KBM-7 (cell line): ENCODE results near the gene CPLX1.
"Not testable (repeated sequence)": the region's sequence is repeated elsewhere in the genome, so short reads cannot be mapped to it uniquely, and the experiment has no call there.

Source experiments
- DNase-seq: peaks from one replicate; pipeline ENCODE4 v3.0.0-alpha.2; 2015
- in situ Hi-C: fragments of 300-500 bp; cut with MboI; formaldehyde crosslinking; loops from 2 replicates; pipeline ENCODE4 v1.14.3; 2020; ENCODE audit warnings: low sequenced_read_pairs, low pct_unique_long_range_greater_than_20kb, mixed read lengths

CPLX1 gene

DNA sequence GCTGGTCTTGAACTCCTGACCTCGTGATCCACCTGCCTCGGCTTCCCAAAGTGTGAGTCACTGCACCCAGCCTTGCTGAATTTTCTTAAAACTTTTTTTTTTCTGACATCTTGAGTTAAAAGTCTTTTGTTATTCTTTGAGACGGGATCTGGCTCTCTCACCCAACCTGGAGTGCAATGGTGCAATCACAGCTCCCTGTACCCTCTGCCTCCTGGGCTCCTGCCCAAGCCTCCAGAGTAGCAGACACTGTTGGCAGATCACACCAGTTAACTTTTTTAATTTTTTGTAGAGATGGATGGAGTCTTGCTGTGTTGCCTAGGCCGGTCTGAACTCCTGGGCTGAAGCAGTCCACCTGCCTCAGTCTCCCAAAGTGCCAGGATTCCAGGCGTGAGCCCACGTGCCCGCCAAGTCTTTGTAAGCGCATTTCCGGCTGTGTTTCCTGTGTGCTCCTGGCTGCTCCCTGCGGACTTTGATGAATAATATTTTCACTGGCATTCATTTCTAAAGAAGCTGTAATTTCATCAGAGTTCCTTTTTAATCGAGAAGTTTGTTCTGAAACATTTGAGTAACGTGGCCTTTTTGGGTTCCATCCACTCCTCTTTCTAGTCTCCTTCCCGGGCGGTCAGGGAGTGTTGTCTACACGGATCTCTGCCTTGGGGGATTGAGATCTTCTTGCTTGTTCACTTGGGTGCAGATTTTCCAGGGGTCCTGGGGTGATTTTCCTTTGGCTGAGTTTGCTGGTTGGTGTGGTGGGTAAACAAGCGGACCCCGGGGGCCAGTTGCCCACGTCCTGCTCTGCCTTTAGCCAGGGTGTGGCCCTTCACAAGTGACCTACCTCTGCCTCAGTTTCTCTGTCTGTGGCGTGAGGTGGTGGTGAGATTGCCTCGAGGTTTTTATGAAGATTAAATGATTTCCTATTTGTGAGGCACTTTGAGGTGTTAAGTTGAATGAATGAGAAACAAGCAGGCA, 75.9 kb downstream of the CPLX1 start:
- in situ Hi-C loops: no loop called here
- no peak for DNase-seq

DNA sequence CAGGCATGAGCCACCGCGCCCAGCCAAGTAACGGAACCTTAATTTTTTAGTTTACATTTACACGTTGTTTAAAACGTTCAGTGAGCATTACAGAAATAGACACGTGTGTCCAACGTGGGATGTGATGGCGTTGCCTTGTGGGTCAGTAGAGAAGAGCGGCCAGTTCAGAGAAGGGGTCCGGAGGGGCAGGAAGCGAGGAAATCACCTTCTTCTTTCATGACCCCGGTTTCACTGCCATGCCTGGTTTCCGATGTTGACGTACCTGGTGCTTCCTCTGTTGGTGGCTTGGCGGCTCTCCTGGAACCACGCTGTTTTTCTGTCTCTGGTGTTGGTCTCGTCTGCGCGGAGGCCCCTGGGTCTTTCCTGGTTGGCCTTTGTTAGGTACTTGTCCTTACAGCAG, 77.5 kb downstream of the CPLX1 start:
- DNase-seq: no peak
- in situ Hi-C loops: no loop called here

DNA sequence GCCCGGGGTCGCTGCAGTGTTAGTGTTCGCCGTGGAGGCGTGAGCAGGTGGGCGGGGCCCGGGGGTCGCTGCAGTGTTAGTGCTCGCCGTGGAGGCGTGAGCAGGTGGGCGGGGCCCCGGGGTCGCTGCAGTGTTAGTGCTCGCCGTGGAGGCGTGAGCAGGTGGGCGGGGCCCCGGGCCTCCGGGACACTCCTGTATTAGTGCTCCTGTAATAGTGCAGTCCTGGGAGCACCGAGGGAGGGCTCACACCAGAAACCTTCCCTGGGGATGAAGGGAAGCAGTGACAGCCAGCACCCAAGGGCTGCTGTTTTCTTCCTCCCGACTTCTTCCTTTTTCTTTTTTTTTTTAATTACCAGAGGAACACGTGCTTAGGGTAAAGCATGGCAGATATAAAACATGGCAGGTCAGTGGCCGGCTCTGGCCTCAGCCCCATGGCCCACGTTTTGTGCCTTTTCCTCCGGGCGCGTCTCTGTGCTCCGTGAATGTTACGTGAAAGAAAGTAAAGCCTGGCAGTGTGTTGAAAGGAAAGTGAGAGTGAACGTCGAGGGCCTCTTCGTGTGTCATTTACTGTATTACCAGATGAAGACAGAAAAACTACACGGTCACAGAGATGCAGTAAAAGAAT, 78.3 kb downstream of the CPLX1 start:
- no peak for DNase-seq
- in situ Hi-C loops: no loop called here

DNA sequence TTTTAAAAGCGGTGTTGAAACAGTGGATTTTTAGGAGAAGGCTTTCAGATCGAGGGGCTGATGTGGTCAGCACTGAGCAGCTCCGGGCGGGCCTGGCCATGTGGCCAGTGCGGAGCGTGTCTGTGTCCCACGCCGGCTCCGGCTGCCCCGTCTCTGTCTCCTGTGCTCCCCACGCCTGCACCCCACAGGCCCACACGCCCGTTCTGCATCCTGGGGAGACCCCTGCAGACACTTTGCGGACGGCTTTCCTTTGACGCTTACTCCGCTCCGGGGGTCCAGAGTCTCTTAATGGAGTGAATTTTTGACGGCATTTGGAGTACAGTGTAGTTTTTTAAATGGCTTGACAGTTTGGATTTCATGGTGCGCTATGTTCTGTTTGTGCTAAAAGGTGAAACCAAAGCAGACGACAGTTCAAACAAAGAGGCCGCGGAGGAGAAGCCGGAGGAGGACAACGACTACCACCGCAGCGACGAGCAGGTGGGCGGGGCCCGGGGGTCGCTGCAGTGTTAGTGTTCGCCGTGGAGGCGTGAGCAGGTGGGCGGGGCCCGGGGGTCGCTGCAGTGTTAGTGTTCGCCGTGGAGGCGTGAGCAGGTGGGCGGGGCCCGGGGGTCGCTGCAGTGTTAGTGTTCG, 81.6 kb downstream of the CPLX1 start:
- in situ Hi-C loops: no loop called here
- DNase-seq: no peak

DNA sequence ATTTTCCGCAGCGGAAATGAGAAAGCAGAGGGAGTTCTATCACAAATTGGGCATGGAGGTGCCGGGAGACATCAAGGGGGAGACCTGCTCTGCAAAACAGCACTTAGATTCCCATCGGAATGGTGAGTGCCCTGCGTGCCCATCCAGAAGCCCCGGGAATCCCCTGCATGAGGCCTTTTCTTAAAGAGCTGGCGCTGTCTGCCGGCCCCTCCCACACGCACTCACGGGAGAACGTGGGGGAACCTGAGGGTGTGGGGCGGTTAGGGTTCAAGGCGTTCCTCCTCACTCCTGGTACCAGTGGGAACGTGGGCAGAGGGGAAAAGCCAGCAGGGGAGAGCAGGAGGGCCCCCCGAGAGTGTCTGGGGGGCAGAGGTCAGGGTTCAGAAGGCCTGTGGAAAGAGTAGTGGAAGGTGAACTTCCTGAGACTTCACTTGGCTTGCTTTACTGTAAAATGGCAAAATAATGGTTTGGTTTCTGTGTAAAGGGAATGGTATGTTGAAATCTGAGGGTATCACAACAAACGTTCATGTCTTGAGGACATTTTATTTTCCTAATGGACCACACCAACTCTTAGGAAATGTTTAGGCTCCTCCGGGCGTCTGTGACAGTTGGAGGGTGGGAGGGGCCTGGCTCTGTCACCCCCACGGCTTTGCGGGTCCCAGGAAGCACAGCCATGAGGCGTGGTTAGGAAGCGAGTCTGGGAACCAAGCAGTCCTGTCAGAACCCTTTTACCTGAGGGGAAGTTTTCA, 82.3 kb downstream of the CPLX1 start:
- in situ Hi-C loops: no loop called here
- no peak for DNase-seq

DNA sequence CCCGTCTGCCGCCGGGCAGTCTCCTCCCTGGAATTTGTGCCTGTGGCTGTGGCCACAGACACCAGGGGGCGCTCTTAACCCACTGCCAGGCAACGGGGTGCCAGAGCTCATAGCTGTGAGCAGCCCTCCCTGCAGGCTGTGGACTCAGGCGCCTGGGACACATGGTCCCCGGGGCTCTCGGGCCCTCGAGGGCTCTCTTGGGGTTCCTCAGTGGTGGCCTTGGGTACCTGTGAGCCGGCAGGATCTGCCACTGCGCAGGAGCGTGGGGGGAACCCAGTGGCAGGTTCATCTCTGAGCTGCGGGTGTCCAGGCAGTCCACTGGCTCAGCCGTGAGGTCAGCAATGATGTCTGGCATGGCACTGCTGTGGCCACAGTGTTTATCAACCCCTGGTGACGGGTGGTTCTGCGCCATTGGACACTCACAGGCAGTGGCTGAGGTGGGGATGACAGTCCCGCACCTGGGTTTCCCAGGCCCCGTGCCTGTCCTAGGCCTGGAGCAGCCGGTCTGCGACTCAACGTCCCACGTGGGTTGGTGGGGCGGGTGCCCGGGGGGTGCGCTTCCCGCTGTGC, 83.1 kb downstream of the CPLX1 start:
- peak; percentile 37 for DNase-seq
- in situ Hi-C loops: no loop called here

DNA sequence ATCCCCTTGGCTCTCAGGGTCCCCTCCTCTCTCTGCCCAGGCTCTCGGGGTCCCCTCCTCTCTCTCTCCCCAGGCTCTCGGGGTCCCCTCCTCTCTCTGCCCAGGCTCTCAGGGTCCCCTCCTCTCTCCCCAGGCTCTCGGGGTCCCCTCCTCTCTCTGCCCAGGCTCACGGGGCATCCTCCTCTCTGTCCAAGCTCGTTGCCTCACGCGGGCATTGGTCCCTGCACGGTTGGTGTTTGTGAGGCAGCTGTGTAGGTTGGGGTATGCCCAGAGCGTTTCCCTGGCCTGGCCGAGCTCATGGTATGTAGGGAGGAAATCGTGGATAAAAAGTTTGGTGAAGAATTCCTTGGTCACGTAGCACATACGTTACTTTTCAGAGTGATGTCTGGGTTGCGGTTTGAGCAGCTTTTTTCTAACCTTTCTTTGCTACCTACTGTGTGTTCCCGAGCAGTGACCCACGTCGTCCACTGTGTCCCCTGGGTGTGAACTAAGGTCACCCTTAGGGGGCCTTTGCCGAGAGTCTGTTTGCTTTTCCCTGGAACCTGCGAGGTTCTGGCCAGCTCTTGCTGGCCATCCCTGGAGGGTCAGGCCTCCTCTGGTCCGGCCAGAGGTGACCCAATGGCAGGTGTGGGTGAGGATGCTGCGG, 83.7 kb downstream of the CPLX1 start:
- DNase-seq: no peak
- in situ Hi-C loops: no loop called here

DNA sequence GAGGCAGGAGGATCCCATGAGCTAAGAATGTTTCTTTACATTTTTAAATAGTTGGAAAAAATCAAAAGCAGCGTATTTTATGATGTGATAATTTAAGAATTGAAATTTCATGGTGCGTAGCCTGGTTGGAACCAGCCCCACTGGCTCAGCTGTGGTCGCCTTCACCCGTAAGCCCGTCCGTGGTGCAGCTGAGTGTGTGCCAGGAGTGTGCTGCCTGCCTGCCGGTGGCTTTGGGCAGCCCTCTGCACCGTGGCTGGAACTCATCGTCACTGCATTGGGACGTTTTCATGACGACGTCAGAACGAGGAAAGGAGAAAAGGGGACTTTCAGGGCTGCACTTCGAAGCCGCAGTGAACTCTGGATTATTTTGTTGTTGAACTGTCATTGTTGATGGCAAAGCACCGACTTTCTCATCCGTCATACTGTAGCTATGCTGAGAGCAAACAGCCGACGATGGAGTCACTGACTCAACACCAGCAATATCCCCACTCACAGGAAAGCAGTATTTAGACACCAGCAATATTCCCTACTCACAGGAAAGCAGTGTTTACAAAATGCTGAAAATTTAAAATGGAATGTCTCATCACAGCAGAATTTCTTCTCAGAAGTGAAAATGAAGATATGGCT, 85.2 kb downstream of the CPLX1 start:
- in situ Hi-C loops: no loop called here
- DNase-seq: no peak

DNA sequence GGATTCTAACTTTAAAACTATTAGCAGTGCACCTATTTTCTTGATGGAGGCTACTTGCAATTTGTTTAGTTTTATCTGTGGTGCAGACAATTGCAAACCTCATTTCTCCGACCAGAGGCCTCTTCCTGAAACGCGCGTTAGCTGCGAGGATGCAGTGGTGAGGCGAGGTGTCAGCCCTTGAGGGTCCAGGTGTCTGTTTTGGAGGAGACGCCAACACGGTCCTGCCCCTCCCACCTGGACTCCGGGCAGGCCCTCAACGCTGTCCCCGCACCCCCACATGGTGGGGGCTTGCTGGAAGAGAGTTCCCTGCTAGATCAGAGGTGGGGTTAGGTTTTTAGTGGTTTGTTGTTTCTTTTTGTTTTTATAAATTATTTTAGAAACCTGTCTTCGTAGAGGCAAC, 85.9 kb downstream of the CPLX1 start:
- in situ Hi-C loops: no loop called here
- DNase-seq: no peak

DNA sequence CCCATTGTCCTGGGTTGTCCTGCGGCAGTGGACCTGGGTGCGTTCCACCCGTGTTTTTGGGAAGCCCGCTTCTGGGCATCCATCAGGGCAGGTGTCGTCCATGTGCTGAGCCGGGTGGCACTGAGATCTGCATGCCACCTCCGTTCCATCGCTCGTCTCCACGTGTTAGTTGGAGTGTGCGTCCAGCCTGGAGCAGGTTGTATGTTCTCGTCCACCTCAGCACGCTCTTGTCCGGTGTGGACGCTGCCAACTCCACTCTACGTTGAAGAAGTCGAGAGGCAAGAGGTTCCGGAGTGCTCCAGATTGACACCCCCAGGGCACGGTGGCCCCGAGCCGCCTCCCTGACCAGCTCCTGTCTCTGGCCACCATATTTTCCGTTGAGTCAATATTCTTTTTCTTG, 86.4 kb downstream of the CPLX1 start:
- no peak for DNase-seq
- in situ Hi-C loops: no loop called here

DNA sequence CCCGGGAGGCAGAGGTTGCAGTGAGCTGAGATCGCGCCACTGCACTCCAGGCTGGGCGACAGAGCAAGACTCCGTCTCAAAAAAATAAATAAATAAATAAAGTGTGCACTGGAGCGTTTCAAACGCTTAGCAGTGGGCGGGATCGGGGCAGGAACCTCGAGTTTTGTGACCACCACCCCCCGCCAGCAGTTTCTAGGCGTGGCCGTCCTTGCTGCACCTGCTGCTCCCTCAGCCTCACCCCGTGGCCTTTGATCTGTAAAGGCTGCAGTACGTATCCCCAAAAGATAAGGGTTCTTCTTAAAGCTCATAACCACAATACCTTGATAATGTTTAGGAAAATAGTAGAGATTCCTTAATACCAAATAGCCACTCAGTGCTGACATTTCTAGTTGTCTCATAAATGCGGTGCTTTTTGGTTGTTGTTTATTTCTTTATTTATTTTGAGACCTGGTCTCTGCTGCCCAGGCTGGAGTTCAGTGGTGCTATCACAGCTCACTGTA, 87.1 kb downstream of the CPLX1 start:
- in situ Hi-C loops: no loop called here

DNA sequence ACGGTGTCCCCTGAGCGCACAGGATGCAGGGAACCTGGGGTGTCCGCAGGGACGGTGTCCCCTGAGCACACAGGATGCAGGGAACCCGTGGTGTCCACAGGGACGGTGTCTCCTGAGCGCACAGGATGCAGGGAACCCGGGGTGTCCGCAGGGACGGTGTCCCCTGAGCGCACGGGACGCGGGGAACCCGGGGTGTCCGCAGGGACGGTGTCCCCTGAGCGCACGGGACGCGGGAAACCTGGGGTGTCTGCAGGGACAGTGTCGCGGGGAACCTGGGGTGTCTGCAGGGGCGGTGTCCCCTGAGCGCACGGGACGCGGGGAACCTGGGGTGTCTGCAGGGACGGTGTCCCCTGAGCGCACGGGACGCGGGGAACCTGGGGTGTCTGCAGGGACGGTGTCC, 89.4 kb downstream of the CPLX1 start:
- in situ Hi-C loops, DNase-seq: not testable (repeated sequence)

More for the DNA sequence above, 87.1 kb downstream of the CPLX1 start:
- no peak for DNase-seq

DNA sequence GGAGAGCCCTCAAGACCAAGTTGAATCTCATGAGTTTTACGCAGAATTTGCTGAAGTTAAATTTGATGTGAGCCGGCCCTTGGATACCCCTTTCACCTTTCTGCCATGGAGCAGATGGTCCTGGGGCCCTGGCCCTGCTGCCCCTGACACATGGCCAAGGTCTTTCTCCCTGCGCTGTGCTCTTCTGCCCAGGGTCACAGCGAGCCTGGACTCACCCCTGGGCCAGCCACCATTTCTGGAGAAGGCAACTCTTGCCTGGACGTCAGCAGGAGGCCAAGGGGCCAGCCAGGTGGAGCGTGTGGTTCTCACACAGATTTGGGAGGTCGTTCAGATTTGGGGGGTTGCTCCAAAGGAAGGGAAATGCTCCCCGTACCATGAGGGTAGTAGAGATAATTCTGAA, 90.3 kb downstream of the CPLX1 start:
- in situ Hi-C loops: no loop called here
- DNase-seq: no peak
